Coronary artery (tissue), 2 donors: ENCODE results near the gene NR2F1.

Source experiments
- DNase-seq: peaks from one replicate; pipeline ENCODE4 v3.0.0-alpha.2; 2017; ENCODE audit warnings: low spot score
- H3K27ac ChIP-seq, 2 donors: fragments of 200-600 bp; sonication (generic); one replicate each; pipeline ENCODE4 v1.5.1; 2016 to 2019
- H3K4me3 ChIP-seq: fragments of 200-600 bp; sonication (generic); 2 replicates; pipeline ENCODE4 v1.5.1; 2016; ENCODE audit warnings: mild to moderate bottlenecking, moderate library complexity
- TF ChIP-seq, protein P1 (sequence below): fragments of 200-600 bp; sonication (generic); IDR thresholded peaks from one replicate; pipeline ENCODE4 v1.5.1; 2019; ENCODE audit warnings: antibody characterized with exemption

NR2F1 gene

DNA sequence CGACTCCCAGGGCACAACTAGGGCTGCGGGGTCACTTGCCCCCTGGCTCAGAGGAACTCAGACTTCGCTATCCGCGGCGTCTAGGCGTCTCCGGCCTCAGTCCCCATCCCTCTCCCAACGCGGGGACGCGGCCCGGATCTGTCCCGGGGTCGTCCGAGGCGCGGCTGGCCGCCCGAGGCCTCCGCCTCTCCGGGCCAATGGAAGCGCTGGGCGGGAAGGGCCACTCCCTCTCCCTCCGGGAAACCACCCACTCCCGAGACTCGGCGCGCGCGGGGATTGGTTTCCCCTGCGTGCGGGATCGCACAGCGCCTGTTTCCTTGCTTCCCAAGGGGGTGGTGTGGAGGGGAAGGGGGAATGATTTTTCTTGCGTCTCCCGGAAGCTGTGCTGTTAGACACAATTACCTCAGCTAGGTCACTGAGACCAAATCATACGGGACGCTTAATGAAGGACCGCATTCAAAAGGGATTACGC lies 38.3 kb downstream of the NR2F1 start:
- peak overlapping the region; percentile 56 to 62 for H3K27ac ChIP-seq
- peak overlapping the region; percentile 77 for H3K4me3 ChIP-seq

DNA sequence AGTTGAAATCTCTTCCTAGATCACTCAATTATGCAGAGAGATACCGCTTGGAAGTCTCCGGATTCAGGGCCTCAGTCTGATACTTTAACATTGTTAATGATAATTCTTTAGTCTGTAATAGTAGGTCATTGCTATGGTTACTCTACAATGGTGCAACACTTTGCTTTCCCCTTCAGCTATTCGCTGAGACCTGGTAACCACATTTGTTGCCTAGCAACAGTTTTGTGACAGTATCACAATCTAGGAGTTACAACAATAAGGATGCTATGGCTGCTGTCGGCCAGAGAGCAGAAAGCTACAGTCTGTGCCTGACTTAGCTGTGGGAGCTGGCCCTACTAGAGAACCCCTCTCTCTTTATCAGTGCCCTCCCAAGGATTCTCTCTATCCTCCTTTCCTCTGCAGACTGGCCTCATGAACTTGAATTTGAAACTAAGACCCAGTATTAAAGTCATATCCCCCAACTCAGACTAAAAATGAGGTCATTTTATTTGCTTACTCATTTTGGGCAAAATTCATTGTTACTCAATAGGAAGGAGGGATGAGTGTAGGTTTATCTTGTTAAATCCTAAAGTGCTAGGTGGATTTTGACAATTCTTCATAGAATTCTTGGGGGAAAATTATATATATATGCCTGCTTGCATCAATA lies 39.3 kb downstream of the NR2F1 start:
- H3K4me3 ChIP-seq: no peak overlapping the region
- no peak for DNase-seq
- peak overlapping the region in 1 of 2 donors; percentile 29 for H3K27ac ChIP-seq
- TF ChIP-seq, protein P1, sequence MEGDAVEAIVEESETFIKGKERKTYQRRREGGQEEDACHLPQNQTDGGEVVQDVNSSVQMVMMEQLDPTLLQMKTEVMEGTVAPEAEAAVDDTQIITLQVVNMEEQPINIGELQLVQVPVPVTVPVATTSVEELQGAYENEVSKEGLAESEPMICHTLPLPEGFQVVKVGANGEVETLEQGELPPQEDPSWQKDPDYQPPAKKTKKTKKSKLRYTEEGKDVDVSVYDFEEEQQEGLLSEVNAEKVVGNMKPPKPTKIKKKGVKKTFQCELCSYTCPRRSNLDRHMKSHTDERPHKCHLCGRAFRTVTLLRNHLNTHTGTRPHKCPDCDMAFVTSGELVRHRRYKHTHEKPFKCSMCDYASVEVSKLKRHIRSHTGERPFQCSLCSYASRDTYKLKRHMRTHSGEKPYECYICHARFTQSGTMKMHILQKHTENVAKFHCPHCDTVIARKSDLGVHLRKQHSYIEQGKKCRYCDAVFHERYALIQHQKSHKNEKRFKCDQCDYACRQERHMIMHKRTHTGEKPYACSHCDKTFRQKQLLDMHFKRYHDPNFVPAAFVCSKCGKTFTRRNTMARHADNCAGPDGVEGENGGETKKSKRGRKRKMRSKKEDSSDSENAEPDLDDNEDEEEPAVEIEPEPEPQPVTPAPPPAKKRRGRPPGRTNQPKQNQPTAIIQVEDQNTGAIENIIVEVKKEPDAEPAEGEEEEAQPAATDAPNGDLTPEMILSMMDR: no peak

More for the DNA sequence above, 38.3 kb downstream of the NR2F1 start:
- DNase-seq: peak; percentile 83
- TF ChIP-seq, protein P1: no peak

DNA sequence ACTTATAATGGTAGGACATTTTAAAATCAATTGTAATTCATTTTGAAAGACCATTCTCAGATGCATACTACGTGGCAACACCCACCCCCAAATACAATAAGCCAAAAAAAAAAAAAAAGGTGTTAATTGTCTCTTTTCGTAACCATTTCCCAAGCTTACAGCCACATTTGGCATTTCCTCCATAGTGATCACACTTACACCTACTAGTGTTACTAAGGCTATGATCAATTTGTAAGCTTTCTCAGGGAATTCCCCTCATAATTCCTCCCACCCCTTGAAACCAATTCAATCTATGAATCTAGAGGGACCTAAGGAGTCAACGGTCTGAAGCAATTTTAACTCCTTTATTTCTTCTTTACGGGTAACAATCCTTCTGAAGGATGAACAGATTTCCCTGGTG lies 40.1 kb downstream of the NR2F1 start:
- Histone ChIP-seq H3K27ac (no peak overlapping the region), H3K4me3 (no peak overlapping the region)
- DNase-seq: no peak
- TF ChIP-seq, protein P1: no peak

DNA sequence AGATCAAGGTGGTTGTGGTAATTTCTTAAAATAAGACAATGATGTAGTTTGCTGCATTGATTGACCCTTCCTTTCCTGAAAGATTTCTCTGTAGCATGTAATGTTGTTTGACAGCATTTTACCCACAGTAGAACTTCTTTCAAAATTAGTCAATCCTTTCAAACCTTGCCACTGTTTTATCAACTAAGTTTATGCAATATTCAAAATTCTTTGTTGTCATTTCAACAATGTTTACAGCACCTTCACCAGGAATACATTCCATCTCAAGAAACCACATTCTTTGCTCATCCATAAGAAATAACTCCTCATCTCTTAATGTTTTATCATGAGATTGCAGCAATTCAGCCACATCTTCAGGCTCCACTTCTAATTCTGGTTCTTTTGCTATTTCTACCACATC lies 43.8 kb downstream of the NR2F1 start:
- no peak overlapping the region for H3K27ac ChIP-seq
- TF ChIP-seq, protein P1: no peak
- DNase-seq: no peak
- H3K4me3 ChIP-seq: no peak overlapping the region

DNA sequence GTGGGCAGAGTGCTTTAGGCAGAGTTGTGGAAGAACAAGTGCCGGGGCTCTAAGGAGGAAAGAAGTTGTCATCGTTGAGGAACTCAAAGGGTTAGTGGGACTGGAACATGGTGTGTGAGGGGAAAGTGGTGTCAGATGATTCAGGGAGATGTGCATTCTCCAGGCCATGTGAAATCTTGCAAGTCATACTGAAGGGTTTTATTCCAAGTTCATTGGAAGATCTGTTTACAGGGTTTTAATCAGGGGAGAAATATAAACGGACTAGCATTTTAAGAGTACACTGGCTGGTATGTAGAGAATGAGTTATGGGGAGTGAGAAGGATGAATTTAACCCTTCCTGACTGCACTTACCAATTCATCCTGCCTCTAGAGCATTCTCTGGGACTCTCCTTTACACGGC lies 49.3 kb downstream of the NR2F1 start:
- no peak for DNase-seq
- no peak overlapping the region for H3K4me3 ChIP-seq
- no peak overlapping the region for H3K27ac ChIP-seq
- TF ChIP-seq, protein P1: no peak

DNA sequence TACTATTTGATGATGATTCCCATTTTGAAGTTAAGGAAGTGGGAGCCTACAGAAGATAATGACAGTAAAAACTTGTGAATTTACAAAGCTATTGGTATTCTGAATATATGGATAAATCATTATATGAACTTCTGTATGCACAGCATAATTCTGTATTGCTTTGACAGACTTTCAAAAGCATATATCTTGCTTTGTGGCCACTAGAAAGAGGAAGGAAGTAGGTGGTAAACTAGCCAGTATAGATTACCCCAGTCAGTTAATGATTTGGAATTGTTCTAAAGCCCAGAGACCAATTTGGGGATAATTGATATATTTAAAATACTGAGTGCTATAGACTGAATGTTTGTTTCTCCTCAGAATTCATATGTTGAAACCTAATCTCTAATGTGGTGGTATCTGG lies 53.0 kb downstream of the NR2F1 start:
- DNase-seq: no peak
- H3K27ac ChIP-seq: no peak overlapping the region
- TF ChIP-seq, protein P1: no peak
- H3K4me3 ChIP-seq: no peak overlapping the region

DNA sequence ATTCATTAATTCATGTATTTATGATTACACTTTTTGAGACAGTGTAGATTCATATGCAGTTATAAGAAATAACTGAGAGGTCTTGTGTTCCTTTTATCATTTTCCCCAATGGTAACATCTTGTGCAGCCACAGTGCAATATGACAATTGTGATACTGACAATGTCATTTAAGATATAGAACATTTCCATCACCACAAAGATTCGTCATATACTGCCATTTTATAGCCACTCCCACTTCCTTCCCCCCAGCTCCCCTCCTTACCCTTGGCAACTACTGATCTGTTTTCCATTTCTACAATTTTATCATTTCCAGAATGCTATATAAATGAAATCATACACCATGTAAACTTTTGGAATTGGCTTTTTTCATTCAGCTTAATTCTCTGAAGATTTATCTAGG lies 53.8 kb downstream of the NR2F1 start:
- no peak overlapping the region for H3K4me3 ChIP-seq
- TF ChIP-seq, protein P1: no peak
- no peak for DNase-seq
- H3K27ac ChIP-seq: no peak overlapping the region
